NCI-H1092 (cell line): ENCODE measurements around the gene FADS2.

Source experiments
- DNase-seq: peaks from one replicate; lab custom pipeline; 2025; lab: John Stamatoyannopoulos, UW

The FADS2 gene

GRCh38 chr11:61905801-61906521, 77.9 kb downstream of the FADS2 start:
- no peak for DNase-seq

- DNase-seq: no peak
Measured at GRCh38 chr11:61906522-61906909, 78.4 kb downstream of the FADS2 start.

- DNase-seq: no peak
Measured at GRCh38 chr11:61907282-61907681, 79.2 kb downstream of the FADS2 start.

GRCh38 chr11:61907871-61908729, 80.0 kb downstream of the FADS2 start:
- no peak for DNase-seq

- no peak for DNase-seq
Measured at GRCh38 chr11:61908730-61909316, 80.7 kb downstream of the FADS2 start.

- no peak for DNase-seq
Measured at GRCh38 chr11:61910187-61911127, 82.4 kb downstream of the FADS2 start.

GRCh38 chr11:61911128-61911700, 83.1 kb downstream of the FADS2 start:
- no peak for DNase-seq

GRCh38 chr11:61911701-61912529, 83.8 kb downstream of the FADS2 start:
- no peak for DNase-seq

GRCh38 chr11:61912530-61912898, 84.4 kb downstream of the FADS2 start:
- DNase-seq: no peak

- no peak for DNase-seq
Measured at GRCh38 chr11:61912991-61913698, 85.0 kb downstream of the FADS2 start.

- no peak for DNase-seq
Measured at GRCh38 chr11:61913699-61914395, 85.7 kb downstream of the FADS2 start.

GRCh38 chr11:61914471-61915171, 86.5 kb downstream of the FADS2 start:
- DNase-seq: no peak

GRCh38 chr11:61916737-61917333, 88.7 kb downstream of the FADS2 start:
- DNase-seq: no peak
